SU-DHL-6 (cell line): ENCODE measurements around the gene MASP2.
"Not testable (repeated sequence)": the region's sequence is repeated elsewhere in the genome, so short reads cannot be mapped to it uniquely, and the experiment has no call there.

Experiments
- H2AFZ ChIP-seq: fragments of 200-600 bp; sonication (generic); 2 replicates; pipeline ENCODE4 v1.6.1; 2014; ENCODE audit warnings: low read depth, mild to moderate bottlenecking, moderate library complexity, mixed read lengths, antibody characterized with exemption, low read length; ENCODE audit not compliant: severe bottlenecking
- H3F3A ChIP-seq: fragments of 200-600 bp; shearing (Covaris generic); 2 replicates; pipeline ENCODE4 v1.6.0; 2016; ENCODE audit warnings: antibody characterized with exemption, mild to moderate bottlenecking; ENCODE audit not compliant: insufficient read depth
- H3K27ac ChIP-seq: fragments of 200-600 bp; sonication (generic); 2 replicates; pipeline ENCODE4 v1.5.1; 2016; ENCODE audit warnings: low read depth, mild to moderate bottlenecking, low read length, moderate library complexity, mixed read lengths
- H3K27me3 ChIP-seq: fragments of 200-600 bp; sonication (generic), shearing (Covaris generic); 2 replicates; pipeline ENCODE4 v1.6.0; 2014; ENCODE audit warnings: mild to moderate bottlenecking, low read length
- H3K36me3 ChIP-seq: fragments of 200-600 bp; sonication (generic); 2 replicates; pipeline ENCODE4 v1.6.1; 2014; ENCODE audit warnings: mild to moderate bottlenecking, low read length, mixed read lengths
- H3K4me2 ChIP-seq: fragments of 300-600, 200-600 bp; shearing (Covaris generic), sonication (generic); 2 replicates; pipeline ENCODE4 v1.6.0; 2014; ENCODE audit warnings: low read length, low read depth, mild to moderate bottlenecking; ENCODE audit not compliant: poor library complexity, severe bottlenecking
- H3K4me3 ChIP-seq: fragments of 200-600 bp; sonication (generic); 2 replicates; pipeline ENCODE4 v1.5.1; 2014; ENCODE audit warnings: antibody characterized with exemption, low read length, mild to moderate bottlenecking, mixed read lengths; ENCODE audit not compliant: insufficient read depth, poor library complexity, severe bottlenecking
- H3K79me2 ChIP-seq: fragments of 200-600 bp; sonication (generic); 2 replicates; pipeline ENCODE4 v1.6.1; 2014; ENCODE audit warnings: mild to moderate bottlenecking, low read length, moderate library complexity; ENCODE audit not compliant: insufficient read depth
- H3K9ac ChIP-seq: fragments of 200-600 bp; sonication (generic); 2 replicates; pipeline ENCODE4 v1.7.0; 2014; ENCODE audit warnings: mild to moderate bottlenecking, low read length
- H3K9me2 ChIP-seq: fragments of 200-600 bp; sonication (generic); replicated peaks from 2 replicates; pipeline ENCODE4 v1.6.1; 2014; ENCODE audit warnings: low read length; ENCODE audit not compliant: insufficient read depth
- H3K9me3 ChIP-seq: fragments of 200-600 bp; sonication (generic); 2 replicates; pipeline ENCODE4 v1.6.1; 2014; ENCODE audit warnings: low read length, mixed read lengths; ENCODE audit not compliant: insufficient read depth
- H4K20me1 ChIP-seq: fragments of 200-600 bp; sonication (generic); 2 replicates; pipeline ENCODE4 v1.6.1; 2014; ENCODE audit warnings: low read depth, mild to moderate bottlenecking, antibody characterized with exemption, low read length, moderate library complexity, mixed read lengths
- CTCF ChIP-seq: fragments of 200-600 bp; sonication (generic); IDR thresholded peaks from one replicate; pipeline ENCODE4 v1.5.1; 2017; ENCODE audit warnings: antibody characterized with exemption, mild to moderate bottlenecking, low read length, moderate library complexity; ENCODE audit not compliant: insufficient read depth, poor library complexity, severe bottlenecking
- EZH2phosphoT487 ChIP-seq: fragments of 200-600 bp; sonication (generic), shearing (Covaris generic); conservative IDR thresholded peaks from 2 replicates; pipeline ENCODE4 v1.6.1; 2018; ENCODE audit warnings: mild to moderate bottlenecking, antibody characterized with exemption, low read length, moderate library complexity, mixed read lengths

The MASP2 gene

GRCh38 chr1:11046625-11047365 is at the start of gene MASP2:
TSS of gene MASP2 (minus strand) at chr1:11047239. CDS start at chr1:11047207, 32 bp downstream.
- Histone ChIP-seq H3K4me2 (no peak within 1 kb of the TSS), H2AFZ (no peak within 1 kb of the TSS), H3K9ac (no peak within 1 kb of the TSS)

GRCh38 chr1:11083784-11084183 is 36.7 kb upstream of the MASP2 start:
- not testable (repeated sequence) for H4K20me1 ChIP-seq, H3K9me2 ChIP-seq, H3K27ac ChIP-seq, H3F3A ChIP-seq, H3K4me2 ChIP-seq, H3K27me3 ChIP-seq, H3K4me3 ChIP-seq, H3K9me3 ChIP-seq, H3K79me2 ChIP-seq, H3K9ac ChIP-seq, H2AFZ ChIP-seq
- H3K36me3 ChIP-seq, result peaks cover 29% of the 10 kb centered on the region

More at GRCh38 chr1:11046625-11047365, at the start of gene MASP2:
- H3K9me2 ChIP-seq, result no peaks in the 10 kb centered on the region
- no peaks in the 10 kb centered on the region for H3K9me3 ChIP-seq
- no peaks in the 10 kb centered on the region for H3K27me3 ChIP-seq
- H3K79me2 ChIP-seq, result no peaks in the 10 kb centered on the region
- H3K4me3 ChIP-seq, result no peak within 1 kb of the TSS
- H4K20me1 ChIP-seq, result no peaks in the 10 kb centered on the region
- TF ChIP-seq EZH2phosphoT487 (no peak), CTCF (no peak)
- no peaks in the 10 kb centered on the region for H3F3A ChIP-seq
- H3K36me3 ChIP-seq, result no peaks in the 10 kb centered on the region
- H3K27ac ChIP-seq, result no peak within 1 kb of the TSS

GRCh38 chr1:11080931-11081330 is 33.9 kb upstream of the MASP2 start:
- H2AFZ ChIP-seq, result no peak overlapping the region
- H3F3A ChIP-seq, result no peaks in the 10 kb centered on the region
- TF ChIP-seq CTCF, result no peak
- TF ChIP-seq EZH2phosphoT487, result no peak
- H3K36me3 ChIP-seq, result peaks cover 9% of the 10 kb centered on the region; the same call in 1 of the 2 replicates
- no peak overlapping the region for H3K4me3 ChIP-seq
- H3K4me2 ChIP-seq, result no peak overlapping the region
- no peaks in the 10 kb centered on the region for H4K20me1 ChIP-seq
- H3K27ac ChIP-seq, result no peak overlapping the region
- no peaks in the 10 kb centered on the region for H3K79me2 ChIP-seq
- H3K9me2 ChIP-seq, result no peaks in the 10 kb centered on the region
- no peaks in the 10 kb centered on the region for H3K9me3 ChIP-seq
- no peaks in the 10 kb centered on the region for H3K27me3 ChIP-seq
- H3K9ac ChIP-seq, result no peak overlapping the region

- no peak overlapping the region for H3K9ac ChIP-seq
- no peaks in the 10 kb centered on the region for H3K27me3 ChIP-seq
- H4K20me1 ChIP-seq, result no peaks in the 10 kb centered on the region
- H2AFZ ChIP-seq, result no peak overlapping the region
- H3K4me2 ChIP-seq, result no peak overlapping the region
- H3K9me3 ChIP-seq, result no peaks in the 10 kb centered on the region
- no peaks in the 10 kb centered on the region for H3K79me2 ChIP-seq
- H3K27ac ChIP-seq, result no peak overlapping the region
- peaks cover 17% of the 10 kb centered on the region; the same call in 1 of the 2 replicates for H3K36me3 ChIP-seq
- H3K4me3 ChIP-seq, result no peak overlapping the region
- H3F3A ChIP-seq, result no peaks in the 10 kb centered on the region
- no peak for TF ChIP-seq CTCF
- TF ChIP-seq EZH2phosphoT487, result no peak
- H3K9me2 ChIP-seq, result no peaks in the 10 kb centered on the region
Measured at GRCh38 chr1:11078631-11079030, 31.6 kb upstream of the MASP2 start.

- not testable (repeated sequence) for H3K27me3 ChIP-seq, H3K9me2 ChIP-seq, H3K9ac ChIP-seq, H3K27ac ChIP-seq, H3K4me3 ChIP-seq, H3K79me2 ChIP-seq, H2AFZ ChIP-seq, H3K4me2 ChIP-seq, H3F3A ChIP-seq, H3K9me3 ChIP-seq, H3K36me3 ChIP-seq, H4K20me1 ChIP-seq
Measured at GRCh38 chr1:11073398-11073797, 26.4 kb upstream of the MASP2 start.
